Activated T-cell treated with anti-CD3 and anti-CD28 coated beads for 4 hours (primary cell): ENCODE measurements around the gene KCNQ1.
"Not testable (repeated sequence)": the region's sequence is repeated elsewhere in the genome, so short reads cannot be mapped to it uniquely, and the experiment has no call there.

Experiments
- DNase-seq: peaks from one replicate; pipeline ENCODE4 v3.0.0-alpha.2; 2020

Gene KCNQ1

GRCh38 chr11:2475136-2475918 is 30.5 kb downstream of the KCNQ1 start:
- DNase-seq: no peak

- no peak for DNase-seq
Observed at GRCh38 chr11:2477254-2477653, 32.4 kb downstream of the KCNQ1 start.

- DNase-seq: no peak
Observed at GRCh38 chr11:2477936-2478335, 33.1 kb downstream of the KCNQ1 start.

GRCh38 chr11:2480067-2480873 is 35.5 kb downstream of the KCNQ1 start:
- DNase-seq: not testable (repeated sequence)

GRCh38 chr11:2480874-2481220 is 36.0 kb downstream of the KCNQ1 start:
- DNase-seq: no peak

- DNase-seq: no peak
Observed at GRCh38 chr11:2481253-2481652, 36.4 kb downstream of the KCNQ1 start.

- DNase-seq: no peak
Observed at GRCh38 chr11:2482204-2482603, 37.4 kb downstream of the KCNQ1 start.

GRCh38 chr11:2482745-2483144 is 37.9 kb downstream of the KCNQ1 start:
- DNase-seq: no peak

GRCh38 chr11:2483426-2483825 is 38.6 kb downstream of the KCNQ1 start:
- no peak for DNase-seq

- DNase-seq: no peak
Observed at GRCh38 chr11:2484576-2485125, 39.8 kb downstream of the KCNQ1 start.

GRCh38 chr11:2488004-2488403 is 43.2 kb downstream of the KCNQ1 start:
- no peak for DNase-seq

- DNase-seq: no peak
Observed at GRCh38 chr11:2489083-2489482, 44.3 kb downstream of the KCNQ1 start.

GRCh38 chr11:2497951-2498350 is 53.1 kb downstream of the KCNQ1 start:
- DNase-seq: not testable (repeated sequence)

GRCh38 chr11:2498750-2499149 is 53.9 kb downstream of the KCNQ1 start:
- no peak for DNase-seq

- no peak for DNase-seq
Observed at GRCh38 chr11:2507212-2507901, 62.5 kb downstream of the KCNQ1 start.

GRCh38 chr11:2507945-2508749 is 63.3 kb downstream of the KCNQ1 start:
- DNase-seq: no peak

- no peak for DNase-seq
Observed at GRCh38 chr11:2508793-2509192, 64.0 kb downstream of the KCNQ1 start.

- DNase-seq: no peak
Observed at GRCh38 chr11:2509481-2510001, 64.7 kb downstream of the KCNQ1 start.

- DNase-seq: no peak
Observed at GRCh38 chr11:2510626-2511402, 66.0 kb downstream of the KCNQ1 start.

GRCh38 chr11:2511421-2512369 is 66.9 kb downstream of the KCNQ1 start:
- DNase-seq: no peak
